GM12891 (cell line): ENCODE results near the gene DTNBP1.
"Not testable (repeated sequence)": the region's sequence is repeated elsewhere in the genome, so short reads cannot be mapped to it uniquely, and the experiment has no call there.

Source experiments
- DNase-seq: peaks from one replicate; pipeline ENCODE4 v3.0.0; 2011; ENCODE audit warnings: low spot score; ENCODE audit not compliant: insufficient read length
- FAIRE-seq: peaks from 2 replicates; lab custom pipeline; 2011; peaks lifted over from hg19 to GRCh38; lab: Jason Lieb, UNC
- PAX5 ChIP-seq: IDR thresholded peaks from 2 replicates; pipeline ENCODE4 v1.6.1; 2011; ENCODE audit warnings: low read length, moderate library complexity, mild to moderate bottlenecking; ENCODE audit not compliant: insufficient read depth, severe bottlenecking
- POLR2A ChIP-seq: IDR thresholded peaks from 2 replicates; pipeline ENCODE4 v1.6.1; 2011; ENCODE audit warnings: low read depth, low read length, control low read depth
- POLR2AphosphoS5 ChIP-seq: IDR thresholded peaks from 2 replicates; pipeline ENCODE4 v1.6.1; 2011; ENCODE audit warnings: low read depth, low read length, control low read depth
- POU2F2 ChIP-seq: IDR thresholded peaks from 2 replicates; pipeline ENCODE4 v1.6.1; 2011; ENCODE audit warnings: low read depth, mild to moderate bottlenecking, control low read depth, low read length, moderate library complexity
- SPI1 ChIP-seq: IDR thresholded peaks from 2 replicates; pipeline ENCODE4 v1.6.1; 2011; ENCODE audit warnings: low read depth, low read length, control low read depth
- TAF1 ChIP-seq: IDR thresholded peaks from 2 replicates; pipeline ENCODE4 v1.6.1; 2011; ENCODE audit warnings: low read depth, low read length, control low read depth

DTNBP1 gene

DNA sequence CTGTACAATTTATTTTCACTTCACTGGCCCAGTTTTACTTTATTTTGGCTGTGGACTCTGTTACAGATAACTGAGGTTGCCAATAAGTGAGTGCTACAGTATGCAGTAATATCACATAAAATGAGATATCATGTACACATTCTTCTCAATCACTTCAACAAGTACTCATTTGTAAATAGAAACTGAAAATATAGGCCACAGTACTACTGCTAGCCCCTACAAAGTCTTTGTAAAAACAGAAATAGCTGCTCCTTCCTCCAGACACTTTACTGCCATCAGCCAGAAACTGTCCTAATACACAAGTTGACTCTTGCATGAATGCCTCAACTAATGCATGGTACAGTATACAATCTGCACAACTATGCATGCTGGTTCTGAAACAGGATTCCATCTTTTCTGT, 9.2 kb downstream of the DTNBP1 start:
- FAIRE-seq (peak; percentile 77), DNase-seq (no peak)
- no peak for TF ChIP-seq TAF1
- no peak for TF ChIP-seq POU2F2
- no peak for TF ChIP-seq POLR2AphosphoS5
- no peak for TF ChIP-seq PAX5
- no peak for TF ChIP-seq POLR2A
- no peak for TF ChIP-seq SPI1

DNA sequence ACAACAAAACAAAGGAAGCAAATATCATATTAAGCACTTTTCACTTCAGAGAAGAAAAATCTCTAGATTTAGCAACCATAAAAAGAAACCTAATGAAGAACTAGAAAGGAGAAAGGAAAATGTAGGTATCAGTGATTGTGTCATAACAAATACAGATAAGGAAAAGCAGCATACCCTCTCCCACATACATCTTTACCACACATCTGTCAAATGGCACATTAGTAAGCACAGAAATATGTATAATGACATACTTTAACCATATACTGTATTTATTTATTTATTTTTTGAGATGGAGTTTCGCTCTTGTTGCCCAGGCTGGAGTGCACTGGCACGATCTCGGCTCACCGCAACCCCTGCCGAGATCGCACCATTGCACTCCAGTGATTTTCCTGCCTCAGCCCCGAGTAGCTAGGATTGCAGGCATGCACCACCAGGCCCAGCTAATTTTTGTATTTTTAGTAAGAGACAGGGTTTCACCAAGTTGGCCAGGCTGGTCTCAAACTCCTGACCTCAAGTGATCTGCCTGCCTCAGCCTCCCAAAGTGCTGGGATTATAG, 12.7 kb downstream of the DTNBP1 start:
- not testable (repeated sequence) for FAIRE-seq, DNase-seq

DNA sequence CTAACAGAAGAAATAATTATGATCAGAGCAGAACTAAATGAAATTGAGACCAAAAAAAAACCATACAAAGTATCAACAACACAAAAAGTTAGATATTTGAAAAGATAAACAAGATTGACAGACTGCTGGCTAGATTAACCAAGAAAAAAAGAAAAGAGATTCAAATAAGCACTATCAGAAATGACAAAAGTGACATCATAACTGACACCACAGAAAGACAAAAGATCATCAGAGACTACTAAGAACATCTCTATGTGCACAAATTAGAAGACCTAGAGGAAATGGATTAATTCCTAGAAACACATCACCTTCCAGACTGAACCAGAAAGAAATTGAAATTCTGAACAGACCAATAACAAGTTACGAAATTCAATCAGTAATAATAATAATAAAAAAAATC, 17.9 kb downstream of the DTNBP1 start:
- TF ChIP-seq POLR2A (no peak), TAF1 (no peak), POLR2AphosphoS5 (no peak), POU2F2 (no peak), PAX5 (no peak), SPI1 (no peak)
- DNase-seq (no peak), FAIRE-seq (no peak)

DNA sequence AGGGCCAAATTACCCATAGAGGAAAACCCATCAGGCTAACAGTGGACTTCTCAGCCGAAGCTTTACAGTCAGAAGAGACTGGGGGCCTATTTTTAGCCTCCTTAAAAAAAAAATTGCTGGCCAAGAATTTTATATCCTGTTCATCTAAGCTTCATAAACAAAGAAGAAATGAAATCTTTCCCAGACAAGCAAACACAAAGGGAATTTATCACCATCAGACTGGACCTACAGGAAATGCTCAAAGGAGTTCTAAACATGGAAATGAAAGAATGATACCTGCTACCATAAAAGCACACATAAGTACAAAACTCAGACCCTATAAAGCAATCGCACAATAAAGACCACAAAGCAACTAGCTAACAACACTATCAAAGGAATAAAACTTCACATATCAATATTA, 19.3 kb downstream of the DTNBP1 start:
- TF ChIP-seq SPI1 = no peak
- TF ChIP-seq POU2F2 = no peak
- TF ChIP-seq TAF1 = no peak
- no peak for TF ChIP-seq POLR2A
- no peak for TF ChIP-seq POLR2AphosphoS5
- no peak for TF ChIP-seq PAX5
- DNase-seq (no peak), FAIRE-seq (no peak)

DNA sequence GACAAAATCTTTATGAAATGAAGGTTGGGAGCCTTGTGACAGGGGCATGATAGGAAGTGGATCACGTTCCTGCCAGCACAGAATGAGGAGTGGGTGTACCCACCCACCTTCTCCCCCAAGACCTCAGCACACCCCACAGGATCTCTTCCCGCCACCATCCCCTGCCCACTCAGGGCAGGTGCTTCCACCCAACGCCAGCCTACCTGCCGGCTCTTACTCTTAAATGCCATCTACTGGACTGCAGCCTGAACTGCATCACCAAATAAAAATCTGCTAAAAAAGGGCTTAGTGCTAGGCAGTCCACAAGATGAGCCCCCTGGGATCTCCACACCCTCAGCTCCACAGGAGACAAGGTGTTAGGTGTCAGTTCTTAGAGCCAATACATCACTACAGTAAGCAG, 20.6 kb downstream of the DTNBP1 start:
- DNase-seq = no peak
- TF ChIP-seq SPI1 = no peak
- TF ChIP-seq POLR2A = no peak
- no peak for TF ChIP-seq TAF1
- no peak for TF ChIP-seq POLR2AphosphoS5
- no peak for TF ChIP-seq POU2F2
- no peak for TF ChIP-seq PAX5
- no peak for FAIRE-seq

DNA sequence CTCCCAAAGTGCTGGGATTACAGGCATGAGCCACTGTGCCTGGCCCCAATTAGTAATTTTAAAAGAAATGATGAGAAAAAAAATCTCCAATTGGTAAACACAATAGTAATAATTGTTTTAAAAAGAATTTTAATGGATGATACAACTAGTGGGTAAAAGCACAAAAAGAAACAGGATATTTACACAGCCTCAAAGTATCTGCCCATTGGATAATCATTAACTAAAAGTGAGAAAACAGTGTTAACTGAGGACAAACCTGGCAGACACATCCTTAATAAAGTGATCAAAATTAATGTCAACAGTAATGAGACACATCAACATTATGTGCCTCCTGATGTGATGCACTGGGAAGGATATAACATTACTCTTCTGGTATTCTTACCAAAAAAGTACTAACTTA, 24.5 kb downstream of the DTNBP1 start:
- no peak for DNase-seq

DNA sequence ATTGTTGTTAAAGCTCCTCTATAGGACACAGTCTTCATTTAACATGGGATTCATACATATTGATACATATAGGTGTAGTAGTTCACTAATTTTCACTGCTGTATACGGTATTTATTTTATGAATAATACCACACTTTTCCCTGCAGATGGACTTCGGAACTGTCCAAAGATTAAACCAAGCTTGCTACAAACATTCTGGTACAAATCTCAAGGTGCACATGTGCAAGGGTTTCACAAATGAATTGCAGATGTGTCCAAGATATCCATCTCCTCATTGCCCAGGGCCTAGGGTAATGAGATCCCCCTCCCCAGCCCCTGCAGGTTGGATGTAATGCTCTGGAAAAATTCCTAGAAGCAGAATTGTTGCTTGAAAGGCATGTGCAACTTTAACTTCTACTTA, 31.4 kb downstream of the DTNBP1 start:
- FAIRE-seq = no peak
- no peak for TF ChIP-seq PAX5
- no peak for TF ChIP-seq POLR2AphosphoS5
- TF ChIP-seq POLR2A = no peak
- no peak for TF ChIP-seq TAF1
- no peak for TF ChIP-seq POU2F2
- no peak for TF ChIP-seq SPI1
- no peak for DNase-seq

More for the DNA sequence above, 24.5 kb downstream of the DTNBP1 start:
- no peak for FAIRE-seq
- TF ChIP-seq SPI1 = no peak
- TF ChIP-seq POLR2A = no peak
- TF ChIP-seq POLR2AphosphoS5 = no peak

DNA sequence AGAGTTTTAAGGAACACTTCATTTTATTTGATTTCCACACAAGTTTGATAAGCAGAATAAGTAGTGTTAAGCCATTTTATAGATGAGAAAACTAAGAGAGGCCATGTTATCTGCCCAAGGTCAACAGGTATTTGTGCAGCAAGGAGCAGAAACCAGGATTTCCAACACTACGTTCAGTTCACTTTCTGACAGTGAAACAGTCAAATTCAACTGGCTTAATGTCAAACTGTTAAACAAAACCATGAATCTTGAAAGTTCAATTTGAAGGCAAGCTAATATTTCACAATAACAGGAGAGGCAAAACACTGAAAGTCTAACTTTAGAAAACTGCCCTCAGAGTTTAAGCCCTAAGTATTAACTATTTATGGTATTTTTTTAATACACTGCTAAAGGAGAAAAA, 32.6 kb downstream of the DTNBP1 start:
- FAIRE-seq (peak; percentile 56), DNase-seq (no peak)
- TF ChIP-seq POLR2AphosphoS5 = no peak
- no peak for TF ChIP-seq POU2F2
- TF ChIP-seq SPI1 = no peak

DNA sequence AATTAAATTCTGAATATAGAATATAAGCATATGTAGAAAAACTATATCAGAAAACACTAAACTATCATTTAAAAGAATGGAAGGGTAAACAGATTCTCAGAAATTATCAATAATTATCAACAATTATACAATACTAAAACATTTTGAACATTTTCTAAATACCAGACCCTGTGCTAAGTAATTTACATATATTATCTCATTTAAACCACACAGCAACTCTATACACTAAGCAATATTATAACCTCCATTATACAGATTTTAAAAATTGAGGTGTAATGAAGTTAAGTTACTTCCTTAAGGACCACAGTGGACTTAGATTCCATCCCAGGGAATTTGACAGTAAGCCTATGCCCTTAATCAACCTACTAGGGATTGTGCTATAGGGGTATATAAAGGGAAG, 33.3 kb downstream of the DTNBP1 start:
- TF ChIP-seq TAF1 = no peak
- no peak for TF ChIP-seq POLR2A
- TF ChIP-seq POU2F2 = no peak
- TF ChIP-seq PAX5 = no peak
- no peak for TF ChIP-seq POLR2AphosphoS5
- TF ChIP-seq SPI1 = no peak
- no peak for FAIRE-seq
- DNase-seq = no peak

DNA sequence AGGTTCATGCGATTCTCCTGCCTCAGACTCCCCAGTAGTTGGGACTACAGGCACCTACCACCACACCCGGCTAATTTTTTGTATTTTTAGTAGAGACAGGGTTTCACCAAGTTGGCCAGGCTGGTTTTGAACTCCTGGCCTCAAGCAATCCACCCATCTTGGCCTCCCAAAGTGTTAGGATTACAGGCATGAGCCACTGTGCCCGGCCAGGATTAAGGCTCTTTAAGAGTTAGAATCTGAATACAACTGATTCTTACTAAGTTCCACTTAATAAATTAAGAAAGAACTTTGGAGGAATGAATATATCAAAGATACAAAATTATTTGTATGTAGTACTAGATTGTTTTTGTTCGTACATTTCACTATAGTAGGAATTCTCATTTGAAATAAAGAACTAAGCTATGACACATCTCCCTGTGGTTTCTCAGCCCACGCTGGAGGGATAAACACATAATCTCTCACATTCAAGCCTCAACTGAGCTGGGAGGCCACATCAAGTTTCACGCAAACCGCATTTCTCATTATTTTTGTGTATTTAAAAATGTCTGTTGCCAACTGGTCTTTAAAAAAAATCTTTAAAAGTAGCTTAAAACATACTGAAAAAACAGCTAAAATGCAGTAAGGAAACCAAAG, 34.2 kb downstream of the DTNBP1 start:
- DNase-seq (no peak), FAIRE-seq (no peak)
- TF ChIP-seq TAF1 (no peak), SPI1 (no peak), POU2F2 (no peak), PAX5 (no peak), POLR2A (no peak), POLR2AphosphoS5 (no peak)

DNA sequence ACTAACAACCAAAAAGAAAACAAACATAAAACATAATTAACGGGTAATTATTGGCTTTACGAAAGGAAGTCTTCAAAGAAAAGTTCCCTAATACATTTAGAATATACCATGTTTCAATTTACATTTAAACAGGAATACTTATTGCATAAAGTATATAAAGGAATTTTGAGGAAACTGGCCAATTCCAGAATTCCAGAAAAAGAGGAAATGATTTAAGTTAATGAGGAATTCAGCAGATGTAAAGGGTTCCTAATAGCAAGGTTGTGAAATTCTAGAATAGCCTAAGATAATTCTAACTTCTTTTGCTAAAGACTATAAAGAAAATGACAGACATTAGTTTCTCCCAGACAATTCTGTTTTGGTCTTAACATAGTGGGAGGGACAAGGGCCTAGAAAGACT, 35.0 kb downstream of the DTNBP1 start:
- DNase-seq (no peak), FAIRE-seq (no peak)
- TF ChIP-seq POLR2A (no peak), POU2F2 (no peak), TAF1 (no peak), SPI1 (no peak), PAX5 (no peak), POLR2AphosphoS5 (no peak)
